ENCODE results near the gene KCNJ14.

- TF ChIP-seq CTCF (IDR thresholded peaks at IDR 0.05): no peak
- TF ChIP-seq POLR2A (IDR thresholded peaks at IDR 0.05): no peak
Measured at GRCh38 chr19:48415395-48415794, 40.0 kb upstream of the KCNJ14 start.

Data from heart left ventricle (tissue), 13 donors.